ENCODE data around the gene LRRC23. TPM values are rescaled to one million over a fixed set of nuclear protein-coding genes. Genes with fewer than 3 reads are reported as not detected.

Gene LRRC23
- polyA plus RNA-seq, 1 of the 3 experiments (the other 2 are of a cell fraction), result 11.9 TPM

- Histone ChIP-seq H3K36me3 (replicated peaks in 1 of 2; ENCODE audit: control insufficient read depth in 1 of 2, insufficient read depth in 2 of 2, low read length in 1 of 2) (peaks cover 40 to 78% of the 10 kb centered on the region in 2 experiments), H3K4me2 (no peak overlapping the region), H3K9me2 (no peaks in the 10 kb centered on the region), H3K4me1 (ENCODE audit: control insufficient read depth in 1 of 2, insufficient read depth in 2 of 2, low read depth in 1 of 2, low read length in 1 of 2) (peaks cover 0 to 1% of the 10 kb centered on the region in 2 experiments; a peak in 2 of 4 replicates), H3K27ac (ENCODE audit: low read depth in 2 of 2, low read length in 1 of 2) (no peak overlapping the region), H3F3A (replicated peaks; ENCODE audit: insufficient read depth) (peaks cover 5% of the 10 kb centered on the region), H3K79me2 (ENCODE audit: insufficient read depth) (no peaks in the 10 kb centered on the region), H3K9me3 (no peaks in the 10 kb centered on the region), H2AFZ (ENCODE audit: low read depth) (no peak overlapping the region), H3K27me3 (ENCODE audit: insufficient read depth) (no peaks in the 10 kb centered on the region), H3K4me3 (ENCODE audit: low read depth in 2 of 2, low read length in 1 of 2) (no peak overlapping the region), H3K9ac (no peak overlapping the region), H4K20me1 (ENCODE audit: insufficient read depth) (no peaks in the 10 kb centered on the region)
- WGBS (ENCODE audit: low lambda C conversion rate), result 98% methylated on average over 5 of the region's 9 CpGs
- TF ChIP-seq MAX (IDR thresholded peaks at IDR 0.05; ENCODE audit: low read depth) (no peak), CHD2 (IDR thresholded peaks at IDR 0.05; ENCODE audit: low read length, partially characterized antibody) (no peak), TCF12 (IDR thresholded peaks at IDR 0.05) (no peak), NRF1 (IDR thresholded peaks at IDR 0.05; ENCODE audit: low read depth, low read length) (no peak), RFX5 (IDR thresholded peaks at IDR 0.05; ENCODE audit: low read length) (no peak), POLR2AphosphoS5 (IDR thresholded peaks at IDR 0.05; ENCODE audit: low read depth, low read length) (no peak), USF1 (IDR thresholded peaks at IDR 0.05; ENCODE audit: borderline replicate concordance, low read depth) (no peak), CTCF (IDR thresholded peaks at IDR 0.05) (no peak), SMC3 (IDR thresholded peaks at IDR 0.05; ENCODE audit: low read depth, low read length) (no peak), ZBTB33 (IDR thresholded peaks at IDR 0.05; ENCODE audit: borderline replicate concordance, low read depth) (no peak), EZH2phosphoT487 (IDR thresholded peaks at IDR 0.05; ENCODE audit: borderline replicate concordance, low read depth) (no peak), FOXJ3 (CRISPR knock-in tag; IDR thresholded peaks at IDR 0.05) (no peak), RCOR1 (IDR thresholded peaks at IDR 0.05; ENCODE audit: low read length) (no peak)
- TF ChIP-seq, protein P1, sequence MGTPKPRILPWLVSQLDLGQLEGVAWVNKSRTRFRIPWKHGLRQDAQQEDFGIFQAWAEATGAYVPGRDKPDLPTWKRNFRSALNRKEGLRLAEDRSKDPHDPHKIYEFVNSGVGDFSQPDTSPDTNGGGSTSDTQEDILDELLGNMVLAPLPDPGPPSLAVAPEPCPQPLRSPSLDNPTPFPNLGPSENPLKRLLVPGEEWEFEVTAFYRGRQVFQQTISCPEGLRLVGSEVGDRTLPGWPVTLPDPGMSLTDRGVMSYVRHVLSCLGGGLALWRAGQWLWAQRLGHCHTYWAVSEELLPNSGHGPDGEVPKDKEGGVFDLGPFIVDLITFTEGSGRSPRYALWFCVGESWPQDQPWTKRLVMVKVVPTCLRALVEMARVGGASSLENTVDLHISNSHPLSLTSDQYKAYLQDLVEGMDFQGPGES (IDR thresholded peaks at IDR 0.05; ENCODE audit: low read depth, low read length), result no peak
- POLR2A ChIA-PET, result interaction anchor here (1.1 kb wide), 1 partner anchor 10 kb away, joined by 3 read pairs; the partner anchor contains the start of gene USP5
- no peak for DNase-seq
- CTCF ChIA-PET, result interaction anchor here (0.7 to 2.4 kb wide), 6 partner anchors 8 to 31 kb away, joined by 3 to 13 read pairs (median 6); partner anchors contain the start of gene SPSB2
These were observed 43.2 kb upstream of the LRRC23 start for GRCh38 chr12:6861391-6861790.
